ENCODE measurements around the gene CEACAM19. TPM values are rescaled to one million over a fixed set of nuclear protein-coding genes. Genes with fewer than 3 reads are reported as not detected.

The CEACAM19 gene
- total RNA-seq, 1 experiment from 2014 or later = 67.8 TPM

DNA sequence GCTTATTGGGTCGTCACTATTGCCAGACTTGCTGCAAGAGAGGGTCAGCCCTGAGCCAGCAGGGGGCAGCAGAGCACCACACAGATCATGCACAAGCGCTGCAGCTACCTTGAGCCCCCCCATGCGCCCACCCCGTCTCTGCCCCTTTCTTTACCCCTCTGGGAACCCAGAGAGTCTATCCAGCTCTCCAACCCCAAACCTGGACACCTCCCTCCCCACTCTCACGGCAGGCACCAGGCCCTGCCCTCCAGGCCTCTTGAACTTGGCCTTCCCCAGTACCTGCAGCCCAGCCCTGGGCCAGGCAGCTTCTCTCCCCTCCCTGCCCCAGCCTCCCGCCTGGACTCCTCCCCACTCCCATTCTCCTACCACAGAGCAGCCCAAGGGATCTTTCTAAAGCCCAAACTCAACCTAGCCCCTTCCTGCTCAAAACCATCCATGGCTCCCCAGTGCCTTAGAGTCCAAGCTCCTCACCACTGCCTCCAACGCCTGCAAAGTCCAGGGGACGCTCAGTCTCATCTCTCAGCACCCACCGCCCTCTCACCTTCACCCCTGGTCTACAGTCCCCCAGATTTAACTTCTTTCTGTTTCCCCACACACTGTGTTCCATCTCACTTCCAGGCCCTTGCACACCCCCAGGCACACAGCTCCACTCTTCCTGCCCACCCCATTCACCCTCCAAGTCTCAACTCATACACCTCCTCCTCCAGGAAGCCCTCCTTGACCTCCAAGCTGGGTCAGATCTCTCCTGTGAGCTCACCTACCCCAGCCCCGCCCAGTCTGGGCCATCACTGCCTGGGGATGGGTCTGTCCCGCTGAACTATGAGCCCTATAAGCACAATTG lies 18.2 kb downstream of the CEACAM19 start:
- no peaks in the 10 kb centered on the region for H3K27me3 Mint-ChIP-seq (ENCODE audit: unreplicated experiment)
- H3K4me1 Mint-ChIP-seq (ENCODE audit: low read depth, unreplicated experiment) = peaks cover 62% of the 10 kb centered on the region
- H3K27ac Mint-ChIP-seq (ENCODE audit: unreplicated experiment) = peak overlapping the region; percentile 14
- CTCF ChIA-PET = interaction anchor here (0.7 to 5.3 kb wide), 9 partner anchors 33 to 156 kb away, joined by 3 to 27 read pairs (median 4); partner anchors contain the start of gene NECTIN2
- H3K4me3 Mint-ChIP-seq (ENCODE audit: low read depth, unreplicated experiment) = no peak overlapping the region
- intact Hi-C loops (cut with micrococcal nuclease; ENCODE audit: unreplicated experiment) = loop anchor here (1.0 to 5.0 kb wide), 3 partner anchors 33 to 155 kb away; no protein-coding TSS in a partner anchor
- peak; percentile 91 for DNase-seq
- peaks cover 3% of the 10 kb centered on the region for H3K9me3 Mint-ChIP-seq (ENCODE audit: low read depth, unreplicated experiment)
- H3K36me3 Mint-ChIP-seq (ENCODE audit: insufficient read depth, unreplicated experiment) = peaks cover 55% of the 10 kb centered on the region
- no TSS peak for BruUV-seq (replicated peaks)
- TF ChIP-seq, protein P1, sequence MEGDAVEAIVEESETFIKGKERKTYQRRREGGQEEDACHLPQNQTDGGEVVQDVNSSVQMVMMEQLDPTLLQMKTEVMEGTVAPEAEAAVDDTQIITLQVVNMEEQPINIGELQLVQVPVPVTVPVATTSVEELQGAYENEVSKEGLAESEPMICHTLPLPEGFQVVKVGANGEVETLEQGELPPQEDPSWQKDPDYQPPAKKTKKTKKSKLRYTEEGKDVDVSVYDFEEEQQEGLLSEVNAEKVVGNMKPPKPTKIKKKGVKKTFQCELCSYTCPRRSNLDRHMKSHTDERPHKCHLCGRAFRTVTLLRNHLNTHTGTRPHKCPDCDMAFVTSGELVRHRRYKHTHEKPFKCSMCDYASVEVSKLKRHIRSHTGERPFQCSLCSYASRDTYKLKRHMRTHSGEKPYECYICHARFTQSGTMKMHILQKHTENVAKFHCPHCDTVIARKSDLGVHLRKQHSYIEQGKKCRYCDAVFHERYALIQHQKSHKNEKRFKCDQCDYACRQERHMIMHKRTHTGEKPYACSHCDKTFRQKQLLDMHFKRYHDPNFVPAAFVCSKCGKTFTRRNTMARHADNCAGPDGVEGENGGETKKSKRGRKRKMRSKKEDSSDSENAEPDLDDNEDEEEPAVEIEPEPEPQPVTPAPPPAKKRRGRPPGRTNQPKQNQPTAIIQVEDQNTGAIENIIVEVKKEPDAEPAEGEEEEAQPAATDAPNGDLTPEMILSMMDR (IDR thresholded peaks at IDR 0.05; ENCODE audit: unreplicated experiment) = peak; percentile 99

DNA sequence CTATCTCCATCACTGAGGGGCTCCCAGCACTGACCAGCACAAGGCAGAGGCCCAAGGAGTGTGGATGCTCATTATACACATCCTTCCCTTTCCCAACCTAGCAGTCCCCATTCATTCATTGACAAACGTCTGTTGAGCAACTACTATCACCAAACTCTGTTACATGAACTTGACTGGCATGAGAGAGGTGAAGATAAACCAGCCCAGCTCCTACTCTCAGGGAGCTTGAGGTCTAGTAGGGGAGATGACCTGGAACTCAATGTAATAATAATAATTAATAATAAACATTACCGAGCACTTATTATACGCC lies 18.8 kb downstream of the CEACAM19 start:
- Mint-ChIP-seq H3K27ac (ENCODE audit: unreplicated experiment) (peak overlapping the region; percentile 14), H3K27me3 (ENCODE audit: unreplicated experiment) (no peaks in the 10 kb centered on the region), H3K4me1 (ENCODE audit: low read depth, unreplicated experiment) (peaks cover 58% of the 10 kb centered on the region), H3K9me3 (ENCODE audit: low read depth, unreplicated experiment) (peaks cover 2% of the 10 kb centered on the region), H3K36me3 (ENCODE audit: insufficient read depth, unreplicated experiment) (peaks cover 52% of the 10 kb centered on the region), H3K4me3 (ENCODE audit: low read depth, unreplicated experiment) (no peak overlapping the region)
- TF ChIP-seq, protein P1 (IDR thresholded peaks at IDR 0.05; ENCODE audit: unreplicated experiment) = no peak
- DNase-seq = no peak
- no TSS peak for BruUV-seq (replicated peaks)
- CTCF ChIA-PET = interaction anchor here (1.2 to 5.3 kb wide), 5 partner anchors 34 to 156 kb away, joined by 4 to 27 read pairs (median 7); partner anchors contain the start of gene NECTIN2
- intact Hi-C loops (cut with micrococcal nuclease; ENCODE audit: unreplicated experiment) = no loop called here

DNA sequence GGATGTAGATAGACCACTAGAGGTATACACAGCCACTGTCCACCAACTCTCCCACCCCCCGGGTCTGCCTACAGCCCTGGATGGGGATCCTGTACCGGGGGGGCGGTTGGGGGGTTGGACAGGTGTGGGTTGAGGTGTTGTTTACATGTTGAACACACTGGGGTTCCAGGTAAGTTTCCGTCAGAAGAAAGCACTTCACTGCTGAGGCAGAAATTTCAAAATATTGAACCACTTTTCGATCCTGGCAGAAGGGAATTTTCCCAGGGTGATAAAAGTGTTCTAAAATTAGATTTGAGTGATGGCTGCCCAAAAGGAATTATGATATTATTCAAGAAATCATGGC lies 21.1 kb downstream of the CEACAM19 start:
- no peaks in the 10 kb centered on the region for H3K27me3 Mint-ChIP-seq (ENCODE audit: unreplicated experiment)
- BruUV-seq (replicated peaks) = no TSS peak
- intact Hi-C loops (cut with micrococcal nuclease; ENCODE audit: unreplicated experiment) = no loop called here
- CTCF ChIA-PET = interaction anchor here (5.3 kb wide), 1 partner anchor 78 kb away, joined by 27 read pairs; no protein-coding TSS in a partner anchor
- H3K9me3 Mint-ChIP-seq (ENCODE audit: low read depth, unreplicated experiment) = no peaks in the 10 kb centered on the region
- peaks cover 66% of the 10 kb centered on the region for H3K4me1 Mint-ChIP-seq (ENCODE audit: low read depth, unreplicated experiment)
- H3K27ac Mint-ChIP-seq (ENCODE audit: unreplicated experiment) = peak overlapping the region; percentile 96
- peak overlapping the region; percentile 52 for H3K4me3 Mint-ChIP-seq (ENCODE audit: low read depth, unreplicated experiment)
- DNase-seq = no peak
- TF ChIP-seq, protein P1 (IDR thresholded peaks at IDR 0.05; ENCODE audit: unreplicated experiment) = no peak
- peaks cover 48% of the 10 kb centered on the region for H3K36me3 Mint-ChIP-seq (ENCODE audit: insufficient read depth, unreplicated experiment)

DNA sequence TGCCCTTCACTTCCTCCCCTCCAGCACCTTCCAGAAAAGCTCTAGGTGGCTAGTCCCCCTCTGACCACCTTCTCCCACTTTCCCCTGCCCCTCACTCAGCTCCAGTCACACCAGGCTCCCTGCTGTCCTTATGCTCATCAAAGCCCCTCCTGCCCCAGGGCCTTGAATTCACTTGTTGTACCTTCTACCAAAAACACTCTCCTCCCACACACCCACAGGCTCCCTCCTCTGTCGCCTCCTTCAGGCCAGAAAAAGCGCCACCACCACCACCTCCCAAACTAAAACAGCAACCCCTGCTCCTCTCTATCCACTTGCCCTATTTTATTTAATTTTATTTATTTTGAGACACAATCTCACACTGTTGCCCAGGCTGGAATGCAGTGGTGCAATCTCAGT lies 22.9 kb downstream of the CEACAM19 start:
- CTCF ChIA-PET = interaction anchor here (0.6 to 2.8 kb wide), 2 partner anchors 76 to 589 kb away, joined by 4 to 13 read pairs; no protein-coding TSS in a partner anchor
- H3K4me1 Mint-ChIP-seq (ENCODE audit: low read depth, unreplicated experiment) = peaks cover 72% of the 10 kb centered on the region
- TF ChIP-seq, protein P1 (IDR thresholded peaks at IDR 0.05; ENCODE audit: unreplicated experiment) = no peak
- H3K36me3 Mint-ChIP-seq (ENCODE audit: insufficient read depth, unreplicated experiment) = peaks cover 38% of the 10 kb centered on the region
- BruUV-seq (replicated peaks) = no TSS peak
- DNase-seq = no peak
- no peak overlapping the region for H3K4me3 Mint-ChIP-seq (ENCODE audit: low read depth, unreplicated experiment)
- peak overlapping the region; percentile 77 for H3K27ac Mint-ChIP-seq (ENCODE audit: unreplicated experiment)
- H3K9me3 Mint-ChIP-seq (ENCODE audit: low read depth, unreplicated experiment) = no peaks in the 10 kb centered on the region
- no peaks in the 10 kb centered on the region for H3K27me3 Mint-ChIP-seq (ENCODE audit: unreplicated experiment)
- intact Hi-C loops (cut with micrococcal nuclease; ENCODE audit: unreplicated experiment) = no loop called here

Measured in Calu3 (cell line).